ENCODE results near the gene ANXA9.

The ANXA9 gene, protein sequence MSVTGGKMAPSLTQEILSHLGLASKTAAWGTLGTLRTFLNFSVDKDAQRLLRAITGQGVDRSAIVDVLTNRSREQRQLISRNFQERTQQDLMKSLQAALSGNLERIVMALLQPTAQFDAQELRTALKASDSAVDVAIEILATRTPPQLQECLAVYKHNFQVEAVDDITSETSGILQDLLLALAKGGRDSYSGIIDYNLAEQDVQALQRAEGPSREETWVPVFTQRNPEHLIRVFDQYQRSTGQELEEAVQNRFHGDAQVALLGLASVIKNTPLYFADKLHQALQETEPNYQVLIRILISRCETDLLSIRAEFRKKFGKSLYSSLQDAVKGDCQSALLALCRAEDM

DNA sequence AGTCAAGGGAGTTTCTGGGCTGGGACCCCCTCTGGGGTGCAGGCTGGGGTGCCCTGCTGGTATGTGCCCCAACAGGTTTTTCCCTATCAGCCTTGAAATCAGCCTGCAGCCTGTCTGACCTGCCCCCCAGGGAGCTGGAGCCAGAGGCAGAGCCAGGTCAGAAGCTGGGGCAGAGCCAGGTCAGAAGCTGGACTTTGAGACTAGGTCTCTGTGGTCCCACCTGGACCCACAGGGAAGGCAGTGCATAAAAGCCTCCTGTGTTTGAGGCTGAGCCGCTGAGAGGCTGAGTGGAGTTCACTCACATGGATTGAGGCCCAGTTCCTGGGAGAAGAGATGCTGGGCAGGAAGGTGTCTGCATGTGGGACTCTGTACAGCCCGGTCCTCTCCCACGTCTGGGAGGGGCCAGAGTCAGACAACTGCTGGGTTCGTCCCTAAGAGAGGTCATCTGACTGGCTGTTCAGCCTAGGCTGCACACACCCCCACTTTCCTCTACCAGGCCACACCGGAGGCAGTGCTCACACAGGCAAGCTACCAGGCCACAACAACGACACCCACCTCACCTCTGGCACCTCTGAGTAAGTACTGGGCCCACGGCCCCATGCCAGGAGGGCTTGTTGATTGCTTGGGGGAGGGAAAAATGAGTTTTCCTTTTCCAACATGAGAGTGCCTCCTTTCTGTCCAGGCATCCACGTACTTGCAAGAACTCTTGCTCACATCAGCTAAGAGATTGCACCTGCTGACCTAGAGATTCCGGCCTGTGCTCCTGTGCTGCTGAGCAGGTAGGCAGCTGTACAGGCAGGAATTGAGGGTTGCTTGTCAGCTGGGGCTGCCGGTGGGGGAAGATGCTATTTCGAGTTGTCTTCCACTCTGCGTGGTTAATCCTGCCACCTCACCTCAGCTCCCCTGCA is at the start of gene ANXA9:
Gene ANXA9, plus strand, starts transcription at position 488 of the 908 bp plus-strand sequence. CDS start 814 bp downstream, outside the sequence.
- H3K4me3 ChIP-seq (ENCODE audit: low read depth, low read length) = no peak within 1 kb of the TSS
- CTCF ChIA-PET = interaction anchor here (0.6 to 19.7 kb wide), 10 partner anchors 7 to 549 kb away, joined by 3 to 551 read pairs (median 4); partner anchors contain the start of genes MINDY1 and SETDB1
- TF ChIP-seq, protein P1, sequence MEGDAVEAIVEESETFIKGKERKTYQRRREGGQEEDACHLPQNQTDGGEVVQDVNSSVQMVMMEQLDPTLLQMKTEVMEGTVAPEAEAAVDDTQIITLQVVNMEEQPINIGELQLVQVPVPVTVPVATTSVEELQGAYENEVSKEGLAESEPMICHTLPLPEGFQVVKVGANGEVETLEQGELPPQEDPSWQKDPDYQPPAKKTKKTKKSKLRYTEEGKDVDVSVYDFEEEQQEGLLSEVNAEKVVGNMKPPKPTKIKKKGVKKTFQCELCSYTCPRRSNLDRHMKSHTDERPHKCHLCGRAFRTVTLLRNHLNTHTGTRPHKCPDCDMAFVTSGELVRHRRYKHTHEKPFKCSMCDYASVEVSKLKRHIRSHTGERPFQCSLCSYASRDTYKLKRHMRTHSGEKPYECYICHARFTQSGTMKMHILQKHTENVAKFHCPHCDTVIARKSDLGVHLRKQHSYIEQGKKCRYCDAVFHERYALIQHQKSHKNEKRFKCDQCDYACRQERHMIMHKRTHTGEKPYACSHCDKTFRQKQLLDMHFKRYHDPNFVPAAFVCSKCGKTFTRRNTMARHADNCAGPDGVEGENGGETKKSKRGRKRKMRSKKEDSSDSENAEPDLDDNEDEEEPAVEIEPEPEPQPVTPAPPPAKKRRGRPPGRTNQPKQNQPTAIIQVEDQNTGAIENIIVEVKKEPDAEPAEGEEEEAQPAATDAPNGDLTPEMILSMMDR (IDR thresholded peaks at IDR 0.05; ENCODE audit: insufficient read depth, low read length, missing control alignments) = no peak
- POLR2A ChIA-PET = no interaction called here
- no peak for DNase-seq (ENCODE audit: low read depth, low spot score)

DNA sequence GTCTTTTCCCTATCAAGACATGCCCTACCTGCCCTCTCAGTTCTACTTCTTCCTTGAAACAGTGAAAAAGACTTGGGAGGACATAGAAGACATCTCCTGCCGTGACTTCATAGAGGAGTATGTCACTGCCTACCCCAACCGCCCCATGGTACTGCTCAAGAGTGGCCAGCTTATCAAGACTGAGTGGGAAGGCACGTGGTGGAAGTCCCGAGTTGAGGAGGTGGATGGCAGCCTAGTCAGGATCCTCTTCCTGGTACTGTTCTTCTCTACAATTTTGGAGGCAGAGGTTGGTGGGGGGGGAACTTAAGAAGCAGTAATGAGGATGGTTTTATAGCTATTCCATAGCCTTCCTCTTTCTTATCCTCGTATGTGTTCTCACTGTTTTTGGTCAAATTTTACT is 37.2 kb upstream of the ANXA9 start:
- ChIA-PET POLR2A (interaction anchor here (0.6 kb wide), 1 partner anchor 16 kb away, joined by 3 read pairs; no protein-coding TSS in a partner anchor), CTCF (no interaction called here)
- TF ChIP-seq, protein P1 (IDR thresholded peaks at IDR 0.05; ENCODE audit: insufficient read depth, low read length, missing control alignments) = no peak
- H3K4me3 ChIP-seq (ENCODE audit: low read depth, low read length) = no peak overlapping the region
- no peak for DNase-seq (ENCODE audit: low read depth, low spot score)

DNA sequence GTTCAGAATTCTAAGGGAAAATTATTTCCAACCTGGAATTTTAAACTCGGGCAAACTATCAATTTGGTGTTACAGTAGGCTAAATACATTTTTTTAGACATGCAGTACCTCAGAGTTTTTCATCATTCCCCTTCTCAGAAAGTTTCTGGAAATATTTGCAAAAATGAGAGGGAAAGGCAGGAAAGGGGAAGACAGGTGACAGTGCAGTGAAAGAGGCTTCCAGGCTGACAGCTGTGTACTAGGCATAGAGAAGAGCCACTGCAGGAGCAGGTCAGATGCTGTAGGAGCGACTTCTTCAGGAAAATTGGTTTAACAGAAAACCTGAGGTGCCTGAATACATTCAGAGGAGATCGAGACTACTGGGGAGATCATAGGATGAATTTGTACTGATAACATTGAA is 27.4 kb upstream of the ANXA9 start:
- no peak overlapping the region for H3K4me3 ChIP-seq (ENCODE audit: low read depth, low read length)
- POLR2A ChIA-PET = no interaction called here
- CTCF ChIA-PET = interaction anchor here (0.6 to 1.3 kb wide), 3 partner anchors 22 to 48 kb away, joined by 3 read pairs; no protein-coding TSS in a partner anchor
- TF ChIP-seq, protein P1 (IDR thresholded peaks at IDR 0.05; ENCODE audit: insufficient read depth, low read length, missing control alignments) = no peak
- no peak for DNase-seq (ENCODE audit: low read depth, low spot score)

DNA sequence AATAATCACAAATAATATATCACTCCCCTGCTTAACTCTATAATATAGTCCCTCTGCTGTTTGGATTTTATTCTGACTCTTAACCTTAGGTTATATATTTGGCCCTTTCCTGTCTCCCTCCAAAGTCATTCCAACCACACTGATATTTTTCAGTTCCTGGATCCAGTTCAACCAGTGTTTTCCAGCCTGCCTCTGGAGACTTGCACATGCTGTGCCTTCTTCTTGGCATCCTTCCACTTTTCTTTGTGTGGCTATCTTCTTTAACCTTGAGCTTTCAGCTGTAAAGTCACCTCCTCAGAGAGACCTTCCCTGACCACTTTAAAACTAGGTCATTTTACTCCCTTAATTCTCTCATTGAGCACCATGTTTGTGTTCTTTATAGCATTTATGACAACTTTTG is 26.8 kb upstream of the ANXA9 start:
- ChIA-PET POLR2A (no interaction called here), CTCF (interaction anchor here (0.9 kb wide), 2 partner anchors 10 to 33 kb away, joined by 3 to 4 read pairs; no protein-coding TSS in a partner anchor)
- H3K4me3 ChIP-seq (ENCODE audit: low read depth, low read length) = no peak overlapping the region
- DNase-seq (ENCODE audit: low read depth, low spot score) = no peak
- TF ChIP-seq, protein P1 (IDR thresholded peaks at IDR 0.05; ENCODE audit: insufficient read depth, low read length, missing control alignments) = no peak

DNA sequence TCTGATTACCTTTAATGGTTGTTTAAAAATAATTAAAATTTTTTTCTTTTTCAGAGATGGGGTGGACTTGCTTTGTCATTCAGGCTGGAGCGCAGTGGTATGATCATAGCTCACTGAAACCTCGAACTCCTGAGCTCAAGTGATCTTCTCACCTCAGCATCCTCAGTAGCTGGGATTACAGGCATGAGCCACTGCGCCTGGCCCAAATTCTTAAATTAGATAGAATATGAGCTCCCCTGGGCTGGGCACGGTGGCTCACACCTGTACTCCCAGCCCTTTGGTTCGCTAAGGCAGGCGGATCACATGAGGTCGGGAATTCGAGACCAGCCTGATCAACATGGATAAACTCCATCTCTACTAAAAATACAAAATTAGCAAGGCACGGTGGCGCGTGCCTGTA is 24.4 kb upstream of the ANXA9 start:
- ChIA-PET CTCF (interaction anchor here (0.8 to 2.7 kb wide), 4 partner anchors 13 to 49 kb away, joined by 3 to 14 read pairs (median 4); partner anchors contain the start of gene MINDY1), POLR2A (interaction anchor here (0.6 kb wide), 1 partner anchor 12 kb away, joined by 3 read pairs; no protein-coding TSS in a partner anchor)
- TF ChIP-seq, protein P1 (IDR thresholded peaks at IDR 0.05; ENCODE audit: insufficient read depth, low read length, missing control alignments) = no peak
- DNase-seq (ENCODE audit: low read depth, low spot score) = no peak
- H3K4me3 ChIP-seq (ENCODE audit: low read depth, low read length) = no peak overlapping the region

All from AG04449 (cell line).